CD14-positive monocyte (primary cell): ENCODE results near the gene SZRD1. TPM values are rescaled to one million over a fixed set of nuclear protein-coding genes. Genes with fewer than 3 reads are reported as not detected.

Source experiments
- DNase-seq, 3 donors: peaks; one replicate each; pipeline ENCODE4 v3.0.0-alpha.2; 2011 to 2022
- H2AFZ ChIP-seq: 2 replicates; pipeline ENCODE4 v1.6.0; 2012; ENCODE audit warnings: mild to moderate bottlenecking, low read depth, low read length, inconsistent platforms; ENCODE audit not compliant: insufficient read depth, poor library complexity, severe bottlenecking
- H3K27ac ChIP-seq, 2 donors: 1 replicate in 1 of 2; 2 replicates in 1 of 2; pipeline ENCODE4 v1.5.1; 2012 to 2013; ENCODE audit warnings: low read length in 2 of 2, control low read depth in 1 of 2, inconsistent platforms in 1 of 2, low read depth in 1 of 2, mild to moderate bottlenecking in 1 of 2
- H3K27me3 ChIP-seq, 2 donors: one replicate each; pipeline versions ENCODE4 v1.6.0 to v1.6.1; 2011 to 2013; ENCODE audit warnings: low read length in 2 of 2; ENCODE audit not compliant: control insufficient read depth in 2 of 2, insufficient read depth in 2 of 2
- H3K36me3 ChIP-seq, 2 donors: replicated peaks in 1 of 2; 1 replicate in 1 of 2; 2 replicates in 1 of 2; pipeline versions ENCODE4 v1.5.1 to v1.6.1; 2012 to 2013; ENCODE audit warnings: low read length in 2 of 2, control low read depth in 1 of 2, inconsistent platforms in 1 of 2, mild to moderate bottlenecking in 1 of 2; ENCODE audit not compliant: insufficient read depth in 2 of 2, control insufficient read depth in 1 of 2
- H3K4me1 ChIP-seq, 2 donors: 1 replicate in 1 of 2; 2 replicates in 1 of 2; pipeline versions ENCODE4 v1.5.1 to v1.6.1; 2012 to 2013; ENCODE audit warnings: low read length in 2 of 2, control low read depth in 1 of 2, inconsistent platforms in 1 of 2, mild to moderate bottlenecking in 1 of 2, moderate library complexity in 1 of 2; ENCODE audit not compliant: insufficient read depth in 2 of 2, control insufficient read depth in 1 of 2
- H3K4me2 ChIP-seq: replicated peaks from 2 replicates; pipeline ENCODE3; 2012; ENCODE audit warnings: low read length, moderate library complexity, mild to moderate bottlenecking; ENCODE audit not compliant: poor library complexity, severe bottlenecking; ENCODE audit errors: extremely low read depth
- H3K4me3 ChIP-seq, 3 experiments: fragments of 200-600 bp in 1 of 3; sonication (generic) in 1 of 3; replicated peaks in 1 of 3; 1 replicate in 2 of 3; 2 replicates in 1 of 3; pipeline ENCODE4 v1.5.1; 2011 to 2013; ENCODE audit warnings: low read length in 3 of 3, mild to moderate bottlenecking in 3 of 3, control low read depth in 2 of 3, low read depth in 2 of 3, inconsistent platforms in 1 of 3, moderate library complexity in 1 of 3
- H3K79me2 ChIP-seq: 2 replicates; pipeline ENCODE4 v1.6.0; 2012; ENCODE audit warnings: mild to moderate bottlenecking, control low read depth, inconsistent platforms, low read length, moderate library complexity; ENCODE audit not compliant: insufficient read depth
- H3K9ac ChIP-seq: 2 replicates; pipeline ENCODE4 v1.6.0; 2017; ENCODE audit warnings: low read length, mild to moderate bottlenecking; ENCODE audit not compliant: insufficient read depth, poor library complexity, severe bottlenecking
- H3K9me3 ChIP-seq, 2 donors: replicated peaks in 1 of 2; 1 replicate in 1 of 2; 2 replicates in 1 of 2; pipeline versions ENCODE4 v1.5.1 to v1.6.1; 2012 to 2013; ENCODE audit warnings: low read length in 2 of 2, control low read depth in 1 of 2; ENCODE audit not compliant: control insufficient read depth in 1 of 2, insufficient read depth in 1 of 2
- H4K20me1 ChIP-seq: 2 replicates; pipeline ENCODE4 v1.6.0; 2012; ENCODE audit warnings: mild to moderate bottlenecking, low read length, control low read depth, moderate library complexity; ENCODE audit not compliant: insufficient read depth
- H3K27ac Mint-ChIP-seq, 7 donors: one replicate each; pipeline ENCODE4 v1.8.0; 2020; ENCODE audit warnings: mild to moderate bottlenecking in 7 of 7, mixed read lengths in 7 of 7, moderate library complexity in 6 of 7, inconsistent platforms in 2 of 7
- H3K27me3 Mint-ChIP-seq, 3 donors: one replicate each; pipeline ENCODE4 v1.8.0; 2021 to 2022; ENCODE audit warnings: low read depth in 3 of 3, mild to moderate bottlenecking in 3 of 3, mixed read lengths in 3 of 3, moderate library complexity in 3 of 3, inconsistent platforms in 1 of 3
- H3K36me3 Mint-ChIP-seq, 2 donors: one replicate each; pipeline ENCODE4 v1.8.0; 2020; ENCODE audit warnings: mixed read lengths in 2 of 2, inconsistent platforms in 1 of 2, mild to moderate bottlenecking in 1 of 2
- H3K4me1 Mint-ChIP-seq: one replicate; pipeline ENCODE4 v1.8.0; 2020; ENCODE audit warnings: mild to moderate bottlenecking, mixed read lengths
- H3K4me3 Mint-ChIP-seq, 2 donors: one replicate each; pipeline ENCODE4 v1.8.0; 2020; ENCODE audit warnings: mild to moderate bottlenecking in 2 of 2, mixed read lengths in 2 of 2, moderate library complexity in 1 of 2
- H3K9me3 Mint-ChIP-seq, 7 donors: one replicate each; pipeline ENCODE4 v1.8.0; 2020 to 2022; ENCODE audit warnings: mixed read lengths in 7 of 7, mild to moderate bottlenecking in 6 of 7, moderate library complexity in 6 of 7, inconsistent platforms in 2 of 7
- CTCF ChIP-seq: fragments of 200-600 bp; IDR thresholded peaks from one replicate; pipeline ENCODE4 v1.8.0; 2022; ENCODE audit warnings: antibody characterized with exemption, mild to moderate bottlenecking
- WGBS: methylation state at CpG from one replicate; pipeline ENCODE4 v1.1.5; 2013; ENCODE audit warnings: missing lambda C conversion rate; ENCODE audit not compliant: insufficient coverage; 5-methylcytosine and 5-hydroxymethylcytosine counted together
- intact Hi-C, 2 donors: fragments of 100-400 bp; cut with micrococcal nuclease; formaldehyde crosslinking; loops; one replicate each; pipeline versions ENCODE4 v1.15.0 to v1.15.1; 2023
- polyA plus RNA-seq, 3 donors: library from polyadenylated mRNA; depleted of rRNA in 1 of 3; unstranded in 2 of 3; stranded (reverse) in 1 of 3; fragments of 300-500 nt in 2 of 3; fragments of >200 nt in 1 of 3; fragmentation: Illumina TruSeq in 2 of 3; gene quantifications; 1 replicate in 2 of 3; 2 replicates in 1 of 3; pipeline ENCODE4 v1.2.3, GENCODE V29; 2012 to 2021

SZRD1 gene
- polyA plus RNA-seq, 3 donors, result 46.4 to 50.5 (median 47.2) TPM

GRCh38 chr1:16380868-16381267 lies 13.8 kb downstream of the SZRD1 start:
- H3K27ac Mint-ChIP-seq, result peak overlapping the region in 2 of 7 donors; percentile 33 to 63
- Histone ChIP-seq H3K4me3 (no peak overlapping the region), H3K27ac (no peak overlapping the region), H3K9ac (no peak overlapping the region), H3K4me2 (no peak overlapping the region), H3K36me3 (peaks cover 0 to 16% of the 10 kb centered on the region in 2 donors), H3K4me1 (peaks cover under 1 to 17% of the 10 kb centered on the region in 2 donors), H3K9me3 (no peaks in the 10 kb centered on the region), H3K79me2 (peaks cover 100% of the 10 kb centered on the region), H4K20me1 (peaks cover 98% of the 10 kb centered on the region), H3K27me3 (no peaks in the 10 kb centered on the region), H2AFZ (no peak overlapping the region)
- DNase-seq, result no peak
- H3K4me3 Mint-ChIP-seq, result no peak overlapping the region
- TF ChIP-seq CTCF, result no peak
- intact Hi-C loops, result no loop called here
- peaks cover 18 to 34% of the 10 kb centered on the region in 2 donors for H3K36me3 Mint-ChIP-seq
- H3K4me1 Mint-ChIP-seq, result peaks cover 22% of the 10 kb centered on the region
- H3K9me3 Mint-ChIP-seq, result no peaks in the 10 kb centered on the region
- H3K27me3 Mint-ChIP-seq, result no peaks in the 10 kb centered on the region
- whole genome bisulfite sequencing, result 87% methylated on average over 3 of the region's 4 CpGs

DNA sequence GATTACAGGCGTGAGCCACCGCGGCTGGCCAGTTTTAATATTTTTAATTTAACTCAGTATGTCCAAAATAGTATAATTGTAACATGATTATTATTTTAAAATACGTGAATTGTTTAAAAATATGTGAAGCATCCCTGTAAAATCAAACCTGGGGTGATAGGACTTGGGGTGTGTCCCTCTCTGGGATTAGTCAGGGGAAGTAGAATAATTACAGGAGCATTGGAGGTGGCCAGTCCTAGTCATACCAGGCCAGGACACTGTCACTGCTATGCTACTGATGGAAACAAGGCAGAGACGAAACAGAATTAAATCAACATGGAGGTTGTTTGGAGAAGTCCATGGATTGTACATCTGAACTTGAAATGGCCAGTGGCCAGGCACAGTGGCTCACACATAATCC lies 16.8 kb downstream of the SZRD1 start:
- peaks cover 100% of the 10 kb centered on the region for H3K79me2 ChIP-seq
- no peak for TF ChIP-seq CTCF
- peaks cover 15 to 27% of the 10 kb centered on the region in 2 donors for H3K36me3 Mint-ChIP-seq
- H3K27me3 Mint-ChIP-seq, result no peaks in the 10 kb centered on the region
- peaks cover 98% of the 10 kb centered on the region for H4K20me1 ChIP-seq
- peaks cover 41% of the 10 kb centered on the region for H3K4me1 Mint-ChIP-seq
- H3K36me3 ChIP-seq, result peaks cover 0 to 5% of the 10 kb centered on the region in 2 donors
- H3K9me3 ChIP-seq, result no peaks in the 10 kb centered on the region
- no peaks in the 10 kb centered on the region for H3K27me3 ChIP-seq
- H3K9ac ChIP-seq, result no peak overlapping the region
- no peak overlapping the region for H2AFZ ChIP-seq
- no peaks in the 10 kb centered on the region for H3K9me3 Mint-ChIP-seq
- WGBS, result no CpG with 5 or more reads among the region's 5 CpGs
- H3K27ac ChIP-seq, result no peak overlapping the region
- no peak overlapping the region for H3K4me3 Mint-ChIP-seq
- peaks cover 21 to 37% of the 10 kb centered on the region in 2 donors for H3K4me1 ChIP-seq
- peak overlapping the region in 2 of 7 donors; percentile 68 to 70 for H3K27ac Mint-ChIP-seq
- no peak overlapping the region for H3K4me2 ChIP-seq
- intact Hi-C loops, result no loop called here
- H3K4me3 ChIP-seq, result no peak overlapping the region
- no peak for DNase-seq
